SU-DHL-6 (cell line): ENCODE data around the gene EPHA3.

Experiments used
- EZH2phosphoT487 ChIP-seq: fragments of 200-600 bp; sonication (generic), shearing (Covaris generic); conservative IDR thresholded peaks from 2 replicates; pipeline ENCODE4 v1.6.1; 2018; ENCODE audit warnings: mild to moderate bottlenecking, antibody characterized with exemption, low read length, moderate library complexity, mixed read lengths
- TF ChIP-seq, protein P1 (sequence below): fragments of 200-600 bp; sonication (generic); IDR thresholded peaks from one replicate; pipeline ENCODE4 v1.5.1; 2017; ENCODE audit warnings: antibody characterized with exemption, mild to moderate bottlenecking, low read length, moderate library complexity; ENCODE audit not compliant: insufficient read depth, poor library complexity, severe bottlenecking

GRCh38 chr3:89264037-89264560, 156.7 kb downstream of the EPHA3 start:
- TF ChIP-seq, protein P1, sequence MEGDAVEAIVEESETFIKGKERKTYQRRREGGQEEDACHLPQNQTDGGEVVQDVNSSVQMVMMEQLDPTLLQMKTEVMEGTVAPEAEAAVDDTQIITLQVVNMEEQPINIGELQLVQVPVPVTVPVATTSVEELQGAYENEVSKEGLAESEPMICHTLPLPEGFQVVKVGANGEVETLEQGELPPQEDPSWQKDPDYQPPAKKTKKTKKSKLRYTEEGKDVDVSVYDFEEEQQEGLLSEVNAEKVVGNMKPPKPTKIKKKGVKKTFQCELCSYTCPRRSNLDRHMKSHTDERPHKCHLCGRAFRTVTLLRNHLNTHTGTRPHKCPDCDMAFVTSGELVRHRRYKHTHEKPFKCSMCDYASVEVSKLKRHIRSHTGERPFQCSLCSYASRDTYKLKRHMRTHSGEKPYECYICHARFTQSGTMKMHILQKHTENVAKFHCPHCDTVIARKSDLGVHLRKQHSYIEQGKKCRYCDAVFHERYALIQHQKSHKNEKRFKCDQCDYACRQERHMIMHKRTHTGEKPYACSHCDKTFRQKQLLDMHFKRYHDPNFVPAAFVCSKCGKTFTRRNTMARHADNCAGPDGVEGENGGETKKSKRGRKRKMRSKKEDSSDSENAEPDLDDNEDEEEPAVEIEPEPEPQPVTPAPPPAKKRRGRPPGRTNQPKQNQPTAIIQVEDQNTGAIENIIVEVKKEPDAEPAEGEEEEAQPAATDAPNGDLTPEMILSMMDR: no peak
- TF ChIP-seq EZH2phosphoT487: no peak
